GM12872 (cell line): ENCODE results near the gene GUCY2F.

Experiments used
- CTCF ChIP-seq: IDR thresholded peaks from 3 replicates; pipeline ENCODE4 v1.5.1; 2011; ENCODE audit warnings: low read depth, mild to moderate bottlenecking, low read length, moderate library complexity; ENCODE audit not compliant: insufficient read depth

GUCY2F gene

GRCh38 chrX:109481986-109482385 lies at the start of gene GUCY2F:
Gene GUCY2F (minus strand): TSS chrX:109482086. CDS start chrX:109475936, 6,150 bp downstream.
- TF ChIP-seq CTCF: no peak

- no peak for TF ChIP-seq CTCF
Observed at GRCh38 chrX:109519001-109519400, 37.1 kb upstream of the GUCY2F start.

- TF ChIP-seq CTCF: no peak
Observed at GRCh38 chrX:109511113-109511512, 29.2 kb upstream of the GUCY2F start.

DNA sequence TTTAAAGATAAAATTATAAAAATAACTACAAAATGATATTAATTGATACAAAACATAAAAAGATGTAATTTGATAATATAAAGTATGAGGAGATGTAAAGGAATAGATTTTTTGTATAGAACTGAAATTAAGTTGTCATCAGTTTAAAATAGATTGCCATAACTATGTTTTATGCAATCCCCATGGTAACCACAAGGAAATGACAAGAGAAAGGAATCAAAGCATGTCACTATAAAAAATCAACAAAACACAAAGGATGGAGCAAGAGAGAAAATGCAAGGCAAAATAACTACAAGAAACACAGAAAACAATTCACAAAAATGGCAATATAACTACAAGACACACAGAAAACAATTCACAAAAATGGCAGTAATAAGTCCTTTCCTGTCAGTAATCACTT lies 27.0 kb upstream of the GUCY2F start:
- no peak for TF ChIP-seq CTCF

- TF ChIP-seq CTCF: no peak
Observed at GRCh38 chrX:109501176-109501575, 19.3 kb upstream of the GUCY2F start.

GRCh38 chrX:109498434-109498833 lies 16.5 kb upstream of the GUCY2F start:
- TF ChIP-seq CTCF: no peak

DNA sequence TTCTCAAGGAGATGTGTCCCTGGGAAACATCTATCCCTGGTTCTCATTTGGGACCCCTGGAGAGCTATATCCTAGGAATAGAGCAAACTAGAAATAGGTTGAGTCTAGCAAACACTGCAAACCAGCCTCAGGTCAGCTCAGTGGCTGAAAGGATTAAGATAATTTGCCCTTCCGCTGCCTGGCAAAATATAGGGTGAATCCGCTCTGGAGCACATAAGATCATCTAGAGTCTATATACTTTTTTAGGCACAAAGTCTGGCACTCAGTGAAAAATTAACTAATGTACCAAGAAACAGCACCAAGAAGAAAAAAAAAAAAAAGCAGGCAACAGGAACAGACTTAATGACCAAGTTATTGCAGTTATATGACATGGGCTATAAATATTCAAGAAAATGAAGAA lies 7.3 kb upstream of the GUCY2F start:
- no peak for TF ChIP-seq CTCF

- TF ChIP-seq CTCF: no peak
Observed at GRCh38 chrX:109487640-109488039, 5.8 kb upstream of the GUCY2F start.
